CD4-positive, alpha-beta T cell treated with Interleukin-1 beta for 1 hour (primary cell): ENCODE data around the gene ARIH1.

Experiments used
- DNase-seq, 2 donors: peaks; one replicate each; pipeline ENCODE4 v3.0.0-alpha.2; 2020 to 2022

Gene ARIH1

GRCh38 chr15:72488558-72488957 lies 14.4 kb downstream of the ARIH1 start:
- no peak for DNase-seq

DNA sequence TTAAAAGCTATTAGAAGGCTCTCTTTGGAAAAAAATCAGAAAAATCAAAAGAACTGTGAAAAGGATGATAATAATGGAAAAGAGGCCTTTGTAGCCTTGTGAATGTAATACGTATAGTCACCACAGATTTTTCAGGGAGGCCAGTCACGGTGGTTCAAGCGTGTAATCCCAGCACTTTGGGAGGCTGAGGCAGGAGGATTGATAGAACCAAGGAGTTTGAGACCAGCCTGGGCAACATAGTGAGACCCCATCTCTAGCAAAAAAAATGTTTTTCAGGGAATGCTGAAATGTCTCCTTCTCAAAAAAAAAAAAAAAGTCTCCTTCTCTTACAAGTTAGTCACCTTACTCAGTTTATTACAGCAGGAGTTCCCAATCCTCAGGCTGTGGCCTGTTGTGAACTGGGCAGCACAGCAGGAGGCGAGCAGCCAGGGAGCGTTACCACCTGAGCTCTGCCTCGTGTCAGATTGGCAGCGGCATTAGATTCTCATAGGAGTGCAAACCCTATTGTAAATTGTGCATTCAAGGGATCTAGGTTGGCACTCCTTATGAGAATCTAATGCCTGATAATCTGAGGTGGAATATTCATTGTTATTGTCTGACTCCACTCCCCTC lies 15.9 kb downstream of the ARIH1 start:
- DNase-seq, result no peak

- no peak for DNase-seq
Measured at GRCh38 chr15:72491768-72492167, 17.6 kb downstream of the ARIH1 start.

DNA sequence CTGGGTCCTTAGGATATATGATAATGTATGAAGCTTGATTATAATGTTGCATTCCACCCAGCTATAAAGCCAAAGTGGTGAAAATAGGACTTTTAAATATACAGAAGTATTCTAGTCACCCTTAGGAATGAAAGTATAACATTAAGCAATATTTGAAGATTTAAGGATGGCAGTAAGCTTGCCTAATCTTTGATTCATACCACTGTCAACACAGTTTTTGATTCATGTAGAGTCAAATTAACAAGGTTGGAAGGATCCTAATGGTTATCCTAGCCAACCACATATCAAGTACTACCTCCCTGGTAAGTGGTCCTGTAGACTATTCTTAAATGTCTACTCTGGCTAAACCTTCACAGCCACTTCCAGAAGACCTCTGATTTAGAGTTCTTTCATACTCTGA lies 18.6 kb downstream of the ARIH1 start:
- no peak for DNase-seq

- DNase-seq, result no peak
Measured at GRCh38 chr15:72493220-72493619, 19.1 kb downstream of the ARIH1 start.

DNA sequence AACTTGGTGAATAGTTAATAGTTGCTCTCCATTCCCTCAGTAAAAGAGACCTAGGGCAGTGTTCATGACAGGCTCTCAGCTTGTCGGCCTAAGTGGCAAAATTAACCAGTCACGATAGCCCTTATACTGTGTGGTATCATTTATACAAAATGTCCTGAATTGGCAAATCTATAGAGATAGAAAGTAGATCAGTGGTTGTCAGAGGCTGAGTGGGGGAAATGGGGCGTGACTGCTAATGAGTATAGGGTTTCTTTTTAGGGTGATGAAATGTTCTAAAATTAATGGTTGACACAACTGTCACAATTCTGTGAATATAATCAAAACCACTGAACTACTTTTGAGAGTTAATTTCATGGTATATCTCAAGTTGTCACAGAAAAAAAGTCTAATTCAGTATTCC lies 20.9 kb downstream of the ARIH1 start:
- no peak for DNase-seq

GRCh38 chr15:72496783-72497182 lies 22.7 kb downstream of the ARIH1 start:
- DNase-seq, result no peak

- no peak for DNase-seq
Measured at GRCh38 chr15:72497402-72497801, 23.3 kb downstream of the ARIH1 start.

- DNase-seq, result no peak
Measured at GRCh38 chr15:72502220-72502809, 28.2 kb downstream of the ARIH1 start.

DNA sequence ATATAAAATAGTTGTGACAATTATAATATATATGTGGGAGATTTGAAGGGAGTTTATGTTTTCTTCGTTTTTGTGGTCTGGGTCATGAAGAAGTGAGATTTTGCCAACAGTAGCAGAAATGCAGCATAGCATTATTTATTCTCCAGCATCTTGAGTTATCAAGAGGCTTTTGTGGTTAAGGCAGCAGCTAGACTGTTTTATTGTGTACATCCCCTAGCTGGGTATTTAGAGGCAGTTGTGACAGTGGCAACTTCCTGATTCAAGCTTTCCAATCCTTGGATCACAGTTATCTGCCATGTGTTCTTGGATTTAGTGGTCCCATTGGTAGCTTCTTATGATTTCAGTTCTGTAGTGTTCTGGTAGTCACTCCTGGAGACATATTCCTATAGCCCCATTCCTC lies 29.0 kb downstream of the ARIH1 start:
- DNase-seq, result peak in 1 of 2 donors; percentile 29

DNA sequence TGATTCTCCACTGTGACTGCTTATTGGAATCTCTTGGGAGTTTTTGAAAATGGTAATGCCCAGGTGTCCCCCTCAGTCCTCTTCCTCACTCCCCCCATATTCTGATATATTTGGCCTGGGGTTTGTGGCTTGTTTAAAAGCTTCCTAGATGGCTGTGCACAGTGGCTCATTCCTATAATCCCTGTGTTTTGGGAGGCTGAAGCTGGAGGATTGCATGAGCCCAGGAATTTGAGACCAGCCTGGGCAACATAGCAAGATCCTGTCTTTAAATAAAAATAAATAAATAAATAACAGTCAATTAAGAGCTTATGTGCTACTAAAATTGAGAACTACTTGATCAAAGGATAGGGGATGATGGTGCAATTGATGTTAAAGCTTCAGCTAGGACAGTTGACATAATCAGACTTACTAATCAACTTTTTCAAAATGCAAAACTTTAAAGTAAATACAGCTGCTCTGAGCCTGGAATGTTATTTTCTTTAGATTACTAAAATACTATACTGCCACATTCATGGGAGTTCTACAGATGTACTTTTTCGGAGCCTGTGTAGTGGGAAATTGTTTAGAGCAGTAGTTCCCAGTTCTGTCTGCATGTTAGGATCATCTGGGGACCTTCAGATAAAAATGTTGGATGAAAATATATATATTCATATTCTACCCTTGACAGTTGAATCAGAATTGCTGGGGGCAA lies 33.4 kb downstream of the ARIH1 start:
- no peak for DNase-seq

- DNase-seq, result no peak
Measured at GRCh38 chr15:72509484-72509883, 35.4 kb downstream of the ARIH1 start.

- no peak for DNase-seq
Measured at GRCh38 chr15:72511536-72511935, 37.4 kb downstream of the ARIH1 start.

DNA sequence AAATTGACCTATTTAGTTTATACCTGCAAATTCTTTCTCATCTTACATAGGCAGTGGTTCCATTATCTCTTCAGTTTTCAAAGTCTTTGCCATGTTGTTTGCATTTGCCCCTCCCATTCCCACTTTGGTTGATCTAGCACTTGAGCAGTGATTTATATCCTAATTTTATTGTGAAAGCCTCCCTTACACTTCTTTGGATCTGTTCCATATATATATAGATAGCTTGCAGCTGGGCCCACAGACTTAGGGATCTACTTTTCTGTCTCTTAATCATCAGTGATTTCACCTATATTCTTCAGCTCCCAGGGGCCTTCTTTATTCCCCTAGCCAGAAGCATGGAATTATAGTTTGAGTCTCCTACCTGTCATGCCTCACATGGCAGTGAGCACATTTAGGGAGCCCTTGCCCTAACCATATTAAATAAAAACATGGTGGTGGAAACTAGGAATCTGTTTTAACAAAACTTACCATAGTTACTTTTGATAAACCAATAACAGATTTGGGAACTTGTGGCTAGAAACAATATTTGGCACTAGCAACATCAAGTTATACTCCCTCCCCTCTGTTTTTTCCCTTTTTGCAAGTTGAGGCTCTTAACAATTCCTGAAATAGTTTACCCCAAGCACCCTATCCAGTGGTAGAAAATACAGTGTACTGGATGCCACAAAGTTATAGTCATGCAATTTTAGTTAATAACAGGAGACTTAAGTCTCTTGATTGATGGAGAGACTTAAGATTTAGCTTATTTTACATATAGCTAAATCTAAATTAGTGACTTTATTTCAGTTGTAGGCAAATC lies 41.7 kb downstream of the ARIH1 start:
- DNase-seq, result no peak

GRCh38 chr15:72516777-72517176 lies 42.6 kb downstream of the ARIH1 start:
- DNase-seq, result no peak

DNA sequence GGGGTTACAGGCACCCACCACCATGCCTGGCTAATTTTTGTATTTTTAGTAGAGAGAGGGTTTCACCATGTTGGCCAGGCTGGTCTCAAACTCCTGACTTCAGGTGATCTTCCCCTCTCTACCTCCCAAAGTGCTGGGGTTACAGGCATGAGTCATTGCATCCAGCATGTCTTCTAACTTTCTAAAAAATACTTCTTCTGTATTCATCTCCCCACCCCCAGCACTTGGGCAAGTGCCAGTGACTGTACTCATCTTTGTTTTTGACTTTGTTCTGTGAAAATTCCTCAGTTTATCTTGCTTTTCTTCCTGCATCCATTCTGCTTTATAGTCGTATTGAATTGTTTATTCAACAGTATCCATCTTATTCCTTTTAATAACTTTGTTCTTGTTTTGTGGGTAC lies 47.6 kb downstream of the ARIH1 start:
- DNase-seq, result no peak

GRCh38 chr15:72532991-72533601 lies 59.0 kb downstream of the ARIH1 start:
- peak; percentile 34 to 40 for DNase-seq

DNA sequence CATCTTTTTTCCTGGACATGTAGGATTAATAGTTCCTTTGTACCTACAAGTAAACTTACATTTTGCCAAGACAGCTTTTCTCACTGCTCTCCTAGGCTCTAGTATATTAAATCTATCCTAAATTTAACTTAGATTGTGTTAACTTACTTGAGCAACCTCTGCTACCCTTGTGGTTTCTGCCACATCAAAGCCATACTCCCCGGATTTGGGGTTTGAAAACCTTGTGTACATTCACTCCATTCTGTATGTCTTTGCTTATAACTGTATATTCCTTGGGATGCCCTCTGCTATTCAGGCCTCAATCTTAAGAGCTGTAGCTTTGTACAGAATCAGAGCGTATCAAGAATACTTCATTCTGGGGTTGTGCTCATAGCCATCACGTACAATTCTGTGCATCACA lies 60.4 kb downstream of the ARIH1 start:
- peak in 1 of 2 donors; percentile 50 for DNase-seq

GRCh38 chr15:72535911-72536310 lies 61.8 kb downstream of the ARIH1 start:
- DNase-seq, result no peak

- DNase-seq, result no peak
Measured at GRCh38 chr15:72536506-72536905, 62.4 kb downstream of the ARIH1 start.

DNA sequence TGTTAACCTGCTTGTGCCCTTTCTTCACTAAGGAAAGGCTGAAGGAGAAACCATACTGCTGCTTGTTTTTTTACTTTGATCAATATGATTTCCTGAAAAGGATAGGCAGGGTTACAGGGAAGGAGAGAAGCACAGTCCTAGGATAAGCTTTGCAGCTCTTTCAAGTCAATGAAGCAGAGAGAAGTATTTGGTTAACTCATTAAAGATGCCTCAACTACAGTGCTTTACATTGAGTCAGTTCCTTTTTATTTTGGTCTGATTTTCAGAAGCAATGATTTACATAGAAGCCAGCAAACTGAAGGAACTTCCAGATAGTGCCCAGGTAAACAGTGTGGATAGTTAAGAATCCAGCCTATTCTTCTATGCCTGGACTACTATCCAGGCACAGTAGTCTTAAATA lies 64.8 kb downstream of the ARIH1 start:
- no peak for DNase-seq

GRCh38 chr15:72540606-72541237 lies 66.6 kb downstream of the ARIH1 start:
- no peak for DNase-seq

DNA sequence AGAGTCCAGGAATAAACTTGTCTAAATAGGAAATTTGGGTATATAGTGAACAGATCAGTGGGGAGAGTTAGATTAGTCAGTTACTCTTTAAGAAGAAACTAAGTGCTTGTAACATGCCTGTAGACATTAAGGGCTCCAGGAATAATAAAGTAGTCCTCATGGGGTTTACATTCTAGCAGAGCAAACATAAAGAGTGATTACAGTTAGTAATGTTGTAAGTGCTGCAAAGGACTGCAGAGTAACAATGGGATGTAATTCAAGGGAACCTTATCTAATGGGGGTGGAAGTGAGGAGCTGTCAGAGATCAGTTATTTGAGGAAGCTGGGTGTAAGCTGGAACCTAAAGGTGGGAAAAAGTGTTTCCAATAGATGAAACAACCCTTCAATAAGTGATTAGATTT lies 67.5 kb downstream of the ARIH1 start:
- no peak for DNase-seq
